HTR-8/SVneo (cell line): Measurements from ENCODE around the gene ESPNL.
"Not testable (repeated sequence)": the region's sequence is repeated elsewhere in the genome, so short reads cannot be mapped to it uniquely, and the experiment has no call there.

Experiments
- DNase-seq: peaks from one replicate; pipeline ENCODE4 v3.0.0; 2011; ENCODE audit warnings: low spot score, mixed read lengths; ENCODE audit not compliant: insufficient read length
- FAIRE-seq: peaks from 2 replicates; lab custom pipeline; 2011; peaks lifted over from hg19 to GRCh38; lab: Jason Lieb, UNC

ESPNL gene

GRCh38 chr2:238113611-238114010 is 13.5 kb downstream of the ESPNL start:
- FAIRE-seq (no peak), DNase-seq (no peak)

- no peak for FAIRE-seq
- no peak for DNase-seq
Observed at GRCh38 chr2:238114331-238114841, 14.2 kb downstream of the ESPNL start.

DNA sequence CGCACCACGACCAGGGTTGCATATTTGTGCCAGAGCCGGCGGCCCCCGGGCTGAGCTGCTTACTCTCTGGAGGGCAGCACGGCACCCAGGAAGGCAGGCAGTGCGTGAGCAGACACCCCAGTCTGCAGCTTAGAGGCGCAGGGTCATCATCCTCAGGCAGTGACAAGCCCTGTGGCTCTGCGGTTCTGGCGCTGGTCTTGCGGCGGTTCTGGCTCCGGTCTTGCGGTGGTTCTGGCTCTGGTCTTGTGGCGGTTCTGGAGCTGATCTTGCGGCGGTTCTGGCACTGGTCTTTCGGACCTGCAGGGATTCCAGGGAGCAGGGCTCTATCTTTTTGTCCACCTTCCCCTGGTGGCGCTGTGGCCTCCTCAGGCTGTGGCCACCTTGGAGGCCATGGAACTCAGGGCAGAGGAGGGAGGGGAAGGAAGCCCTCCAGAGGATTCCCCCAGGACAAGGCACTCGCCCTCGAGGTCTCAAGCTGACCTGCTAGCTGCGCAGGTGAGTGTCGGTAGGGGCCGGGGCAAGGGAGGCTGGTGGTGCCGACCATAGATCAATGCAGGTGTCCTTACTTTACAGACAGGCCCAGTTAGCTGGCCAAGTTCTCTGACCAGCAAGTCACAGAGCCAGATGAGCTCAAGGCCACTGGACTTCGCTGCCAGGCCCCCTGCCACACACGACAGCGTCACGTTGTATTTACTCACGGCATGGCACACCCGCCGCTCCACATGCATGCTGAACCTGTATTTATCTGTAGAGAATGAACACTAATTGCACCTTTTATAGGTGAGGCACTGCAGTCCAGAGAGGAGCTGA is 14.9 kb downstream of the ESPNL start:
- no peak for FAIRE-seq
- DNase-seq: no peak

GRCh38 chr2:238115709-238116108 is 15.6 kb downstream of the ESPNL start:
- not testable (repeated sequence) for DNase-seq, FAIRE-seq

- no peak for DNase-seq
- FAIRE-seq: no peak
Observed at GRCh38 chr2:238116298-238117198, 16.4 kb downstream of the ESPNL start.

DNA sequence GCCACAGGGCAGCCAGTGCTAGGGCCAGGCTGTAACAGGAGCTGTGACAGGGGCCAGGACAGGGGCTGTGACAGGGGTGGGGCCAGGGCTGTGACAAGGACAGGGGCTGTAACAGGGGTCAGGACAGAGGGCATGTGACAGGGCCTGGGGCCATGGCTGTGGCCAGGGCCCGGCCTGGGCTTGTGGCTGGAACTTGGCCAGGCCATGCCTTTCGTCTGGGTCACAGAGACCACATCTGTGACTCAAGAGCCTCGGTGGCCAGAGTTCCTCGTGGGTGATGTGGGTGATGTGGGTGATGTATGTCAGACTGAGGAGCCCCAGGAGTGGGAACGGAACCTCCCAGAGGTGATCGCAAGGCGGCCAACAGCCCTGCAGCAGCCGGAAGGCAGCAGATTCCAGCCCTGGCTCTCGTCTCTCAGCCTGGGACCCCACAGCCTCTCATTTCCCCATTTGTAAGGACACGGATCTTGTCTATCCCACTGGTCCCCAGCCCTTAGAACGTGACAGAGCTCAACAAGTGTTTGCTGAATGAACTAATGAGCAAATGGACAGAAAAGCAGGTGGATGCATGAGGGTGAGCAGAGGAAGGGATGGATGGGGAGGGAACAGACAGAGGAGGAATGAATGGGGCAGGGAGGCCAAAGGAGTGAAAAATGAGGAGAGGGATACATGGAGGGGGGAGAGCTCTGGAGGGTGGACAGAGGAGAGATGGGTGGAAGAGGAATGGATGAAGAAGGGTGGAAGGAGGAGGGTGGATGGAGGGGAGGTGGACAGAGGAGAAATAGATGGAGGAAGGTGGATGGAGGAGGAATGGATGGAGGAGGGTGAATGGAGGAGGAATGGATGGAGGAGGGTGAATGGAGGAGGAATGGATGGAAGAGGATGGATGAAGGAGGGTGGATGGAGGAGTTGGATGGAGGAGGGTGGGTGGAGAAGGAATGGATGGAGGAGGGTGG is 17.3 kb downstream of the ESPNL start:
- FAIRE-seq: no peak
- no peak for DNase-seq

DNA sequence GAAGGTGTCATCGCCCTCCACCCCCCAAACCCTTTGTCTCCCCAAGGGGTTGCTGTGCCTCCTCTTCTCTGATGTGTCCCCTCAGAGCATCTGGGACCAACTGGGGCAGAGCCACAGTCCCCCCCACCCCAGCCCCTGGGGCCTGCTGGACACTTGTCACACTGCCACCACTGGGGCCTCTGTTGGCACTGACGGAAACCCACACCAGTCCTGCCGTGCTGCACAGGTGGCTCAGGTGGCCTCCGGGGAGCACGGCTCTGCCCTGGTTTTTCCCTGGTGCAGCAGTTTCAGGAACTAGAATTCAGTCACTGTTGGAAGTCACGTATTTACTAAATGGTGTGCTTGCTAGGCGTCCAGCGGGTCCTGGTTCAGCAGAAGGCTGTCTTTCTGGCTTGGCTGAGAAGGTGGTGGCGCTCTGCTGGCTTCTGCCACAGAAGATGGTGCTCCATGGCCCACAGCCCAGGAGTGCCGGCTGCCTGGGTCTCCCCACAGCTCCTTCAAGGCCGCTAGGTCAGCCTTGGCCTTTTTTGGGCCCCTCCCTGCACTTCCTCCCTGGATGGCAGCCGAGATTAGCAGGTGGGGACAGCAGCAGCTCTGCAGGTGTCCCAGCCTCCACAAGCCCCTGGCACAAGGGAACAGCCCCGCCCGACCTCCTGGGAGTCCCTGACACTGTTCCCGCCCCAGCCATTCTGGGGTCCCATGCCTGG is 19.8 kb downstream of the ESPNL start:
- FAIRE-seq (no peak), DNase-seq (no peak)

DNA sequence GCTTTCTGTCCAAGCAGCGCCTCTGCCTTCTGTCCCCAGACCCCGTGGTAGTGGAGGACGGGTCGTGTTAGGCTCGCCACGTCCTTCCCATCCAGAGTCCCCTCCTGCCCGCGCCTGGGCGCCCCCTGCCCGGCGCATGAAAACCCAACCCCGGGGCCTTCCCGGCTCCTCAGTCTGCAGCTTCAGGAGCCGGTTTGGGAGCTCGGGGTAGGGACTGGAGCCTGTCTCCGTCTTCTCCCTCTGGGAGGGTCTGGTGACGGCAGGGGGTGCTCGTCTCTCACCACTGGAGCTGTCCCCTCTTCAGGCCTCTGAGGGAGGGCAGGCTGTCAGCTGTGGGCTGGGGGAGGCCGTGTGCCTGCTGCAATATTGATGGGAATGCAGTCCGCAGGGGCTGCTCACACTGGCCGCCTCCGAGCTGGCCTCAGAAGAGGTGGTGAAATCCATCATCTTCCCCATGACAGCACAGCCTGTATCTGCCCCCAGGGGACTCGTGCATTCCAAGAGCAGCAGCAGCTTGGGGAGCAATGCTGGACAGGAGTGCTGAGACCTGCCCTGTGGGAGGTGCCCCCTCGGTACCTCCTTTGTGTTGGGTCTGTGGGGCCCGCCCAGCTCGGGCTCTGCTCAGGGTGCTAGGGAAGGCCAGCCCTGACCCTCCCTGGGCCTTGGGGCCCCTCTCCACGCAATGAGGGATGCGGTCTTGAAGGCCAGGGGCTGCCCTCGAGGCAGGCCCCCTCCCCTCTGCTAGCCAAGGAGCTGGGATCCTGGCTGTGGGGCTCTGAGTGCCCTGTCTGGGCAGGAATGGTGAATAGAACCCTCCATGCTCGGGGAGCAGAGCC is 20.5 kb downstream of the ESPNL start:
- DNase-seq: peak; percentile 31
- no peak for FAIRE-seq

DNA sequence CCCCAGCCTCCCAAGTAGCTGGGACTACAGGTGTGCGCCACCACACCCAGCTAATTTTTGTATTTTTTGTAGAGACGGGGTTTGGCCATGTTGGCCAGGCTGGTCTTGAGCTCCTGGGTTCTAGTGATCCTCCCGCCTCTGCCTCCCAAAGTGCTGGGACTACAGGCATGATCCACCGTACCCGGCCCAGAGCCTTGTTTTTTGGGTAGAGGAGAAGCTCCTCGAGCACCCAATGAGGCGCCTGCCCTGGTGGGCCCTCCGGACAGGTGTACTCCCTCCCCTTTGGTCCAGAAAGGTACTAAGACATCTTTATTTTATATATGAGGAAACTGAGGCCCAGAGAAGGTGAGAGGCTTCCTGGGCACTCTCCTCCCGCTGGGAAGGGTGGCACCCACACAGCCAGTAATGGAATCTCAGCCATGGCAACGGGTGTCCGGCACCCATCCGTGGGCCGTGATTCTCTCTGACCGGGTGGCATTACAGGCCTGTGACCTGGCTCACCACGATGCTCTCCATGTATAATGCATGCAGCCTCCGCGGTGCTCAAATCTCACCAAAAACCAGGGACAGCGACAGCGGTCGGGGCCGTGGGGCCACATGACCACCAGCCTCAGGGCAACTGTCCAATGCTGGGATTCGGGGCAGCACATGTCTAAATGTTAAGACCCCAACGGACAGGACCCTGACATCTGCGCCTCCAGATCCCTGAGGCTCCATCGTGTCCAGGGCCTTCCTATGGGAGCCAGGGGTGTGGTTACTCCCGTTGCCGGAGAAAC is 21.6 kb downstream of the ESPNL start:
- no peak for FAIRE-seq

DNA sequence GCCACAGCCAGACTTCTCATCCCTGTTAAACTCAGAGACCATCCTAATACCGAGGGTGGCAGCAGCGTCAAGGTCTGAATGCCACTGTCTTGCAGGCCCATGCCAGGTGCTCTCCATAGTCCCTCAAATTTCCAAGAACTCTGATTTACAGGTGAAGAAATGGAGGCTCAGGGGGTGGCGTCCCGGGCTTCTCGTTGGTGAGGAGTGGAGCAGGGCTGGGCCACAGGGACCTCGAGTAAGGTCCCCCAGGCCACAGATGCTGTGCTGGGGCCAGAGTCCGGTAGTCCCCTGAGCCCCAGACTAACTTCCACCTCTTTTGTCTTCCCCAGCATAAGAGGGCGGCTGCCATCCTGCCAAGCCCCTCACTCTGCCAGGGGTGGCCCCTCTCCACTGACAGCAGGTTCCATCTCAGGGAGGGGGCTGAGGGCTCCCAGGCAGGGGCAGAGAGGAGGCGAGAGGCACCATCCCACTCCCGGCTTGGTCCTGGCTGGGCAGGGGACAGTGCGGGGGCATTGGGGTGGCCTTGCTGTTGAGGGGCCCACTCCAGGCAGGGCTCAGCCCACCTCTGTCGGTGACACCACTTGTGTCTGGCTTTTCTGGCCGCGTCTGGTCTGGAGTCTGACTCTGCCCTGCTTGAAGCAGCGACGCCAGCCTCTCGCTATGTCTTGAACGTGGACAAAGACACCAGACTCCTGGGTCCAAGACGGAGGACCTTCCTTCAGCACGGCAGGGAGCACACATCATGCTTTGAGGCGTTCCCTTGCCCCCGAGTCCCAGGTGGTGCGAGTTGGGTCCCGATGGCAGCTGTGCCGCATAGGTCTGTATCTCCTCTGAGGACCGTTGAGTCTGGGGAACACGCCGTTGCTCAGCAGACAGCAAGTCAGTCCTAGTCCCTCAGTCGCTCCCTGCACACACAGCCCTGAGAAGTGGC is 22.4 kb downstream of the ESPNL start:
- DNase-seq (no peak), FAIRE-seq (no peak)

More for the DNA sequence above, 21.6 kb downstream of the ESPNL start:
- DNase-seq: no peak

DNA sequence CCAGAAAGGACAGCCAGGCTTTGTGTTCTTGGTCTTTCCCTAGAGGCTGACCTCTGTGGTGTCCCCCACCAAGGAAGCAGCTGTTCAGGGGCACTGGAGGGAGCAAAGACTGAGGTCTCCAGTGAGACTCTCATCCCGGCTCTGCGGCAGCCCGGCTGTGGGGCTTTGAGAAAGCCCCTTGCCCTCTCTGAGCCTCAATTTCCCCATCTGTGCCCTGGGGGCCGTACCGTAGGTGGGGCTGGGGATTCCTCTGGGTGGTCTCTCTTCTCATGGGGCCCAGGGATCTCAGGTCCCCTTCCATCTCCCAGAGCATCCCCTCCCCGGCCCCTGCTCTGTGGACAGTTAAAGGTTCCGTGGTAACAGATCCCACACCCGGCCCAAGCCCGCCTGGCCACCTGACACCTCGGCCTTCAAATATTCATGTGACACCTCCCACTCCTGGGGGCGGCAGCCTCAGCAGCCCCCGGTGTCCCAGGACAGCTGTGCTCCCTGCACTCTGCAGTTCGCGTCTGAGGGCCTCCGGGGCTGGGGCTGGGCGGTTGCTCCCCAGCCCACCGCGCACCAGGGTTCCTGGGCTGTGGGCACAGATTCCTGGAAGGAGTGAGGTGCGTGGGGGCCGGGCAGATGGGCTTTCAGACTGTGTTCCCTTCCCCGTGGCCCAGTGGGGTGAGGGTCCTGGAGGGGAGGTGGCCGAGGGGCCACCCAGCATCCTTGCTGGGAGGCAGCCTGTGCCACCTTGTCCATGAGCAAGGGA is 23.3 kb downstream of the ESPNL start:
- no peak for FAIRE-seq
- DNase-seq: no peak

DNA sequence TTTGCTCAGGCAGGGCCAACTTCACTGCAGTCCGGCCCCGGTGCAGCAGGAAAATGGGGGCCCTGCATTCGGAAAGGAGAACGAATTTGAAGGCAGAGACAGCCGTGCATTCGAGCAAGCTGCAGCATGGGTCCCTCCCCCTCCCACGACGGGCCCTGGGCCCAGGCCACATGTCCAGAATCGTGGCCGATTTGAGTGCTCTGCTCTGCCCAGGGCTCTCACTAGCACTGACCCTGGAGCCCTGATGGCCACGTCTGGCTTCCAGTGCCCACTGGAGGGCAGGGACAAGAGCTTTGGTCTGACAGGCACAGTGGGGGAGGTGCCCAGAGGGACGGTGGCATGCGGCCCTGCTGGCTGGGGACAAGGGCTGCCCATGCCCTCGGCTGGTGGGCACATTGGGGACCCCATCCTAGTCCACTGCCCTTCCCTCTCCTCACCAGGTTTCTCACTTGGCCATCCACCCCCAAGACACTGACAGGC is 23.9 kb downstream of the ESPNL start:
- no peak for FAIRE-seq
- DNase-seq: no peak

DNA sequence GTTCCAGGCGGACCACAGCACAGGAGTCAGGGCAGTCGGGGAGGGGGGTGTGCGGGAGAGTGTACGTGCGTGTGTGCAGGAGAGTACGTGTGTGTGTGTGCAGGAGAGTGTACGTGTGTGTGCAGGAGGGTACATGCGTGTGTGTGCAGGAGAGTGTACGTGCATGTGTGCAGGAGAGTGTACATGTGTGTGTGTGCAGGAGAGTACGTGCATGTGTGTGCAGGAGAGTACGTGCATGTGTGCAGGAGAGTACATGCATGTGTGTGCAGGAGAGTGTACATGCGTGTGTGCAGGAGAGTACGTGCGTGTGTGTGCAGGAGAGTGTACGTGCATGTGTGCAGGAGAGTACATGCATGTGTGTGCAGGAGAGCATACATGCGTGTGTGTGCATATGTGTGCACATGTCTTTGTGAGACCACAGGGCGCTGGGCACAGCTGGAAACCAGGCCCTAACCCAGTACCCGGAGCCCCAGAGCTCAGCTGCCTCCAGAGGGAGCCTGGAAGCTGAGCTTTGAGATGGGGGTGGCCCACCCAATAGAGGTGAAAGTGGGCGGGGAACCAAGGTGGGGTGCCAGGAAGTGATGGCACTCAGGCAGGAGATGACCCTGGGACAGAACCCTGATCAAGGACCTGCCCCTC is 24.5 kb downstream of the ESPNL start:
- FAIRE-seq: peak; percentile 96

DNA sequence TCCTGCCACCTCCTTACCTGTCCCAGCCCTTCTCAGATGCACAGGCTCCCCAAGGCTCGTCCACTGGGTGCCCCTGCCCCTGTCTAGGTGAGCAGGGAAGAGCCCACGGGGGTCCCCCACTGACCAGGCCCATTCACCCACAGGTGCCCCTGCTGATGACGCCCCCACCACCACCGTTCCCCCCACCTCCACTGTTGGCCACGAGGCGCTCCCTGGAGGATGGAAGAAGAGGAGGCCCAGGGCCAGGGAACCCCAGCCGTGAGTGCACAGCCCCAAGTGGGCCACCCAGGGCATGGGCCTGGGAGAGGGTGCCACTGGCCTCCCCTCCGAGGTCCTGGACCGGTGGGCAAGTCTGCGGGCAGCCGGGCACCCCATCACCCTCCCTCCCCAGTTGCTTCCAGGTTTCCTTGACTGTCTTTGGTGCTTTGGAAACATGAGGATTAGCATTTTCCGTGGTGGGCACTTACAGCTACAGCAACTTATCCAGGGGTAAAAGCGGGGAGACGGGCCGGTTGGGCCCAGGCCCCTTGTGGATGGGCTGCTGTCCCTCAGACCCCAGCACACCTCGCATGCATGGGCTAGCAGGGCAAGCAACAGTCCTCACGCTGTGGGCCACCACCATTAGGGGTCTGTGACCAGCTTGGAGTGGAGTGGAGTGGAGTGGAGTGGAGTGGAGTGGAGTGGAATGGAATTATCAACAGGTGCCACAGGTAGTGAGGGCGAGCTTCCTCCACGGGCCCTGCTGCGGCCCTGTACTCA is 25.2 kb downstream of the ESPNL start:
- no peak for DNase-seq
- FAIRE-seq: no peak

More for the DNA sequence above, 24.5 kb downstream of the ESPNL start:
- no peak for DNase-seq

GRCh38 chr2:238126338-238126737 is 26.2 kb downstream of the ESPNL start:
- DNase-seq (no peak), FAIRE-seq (no peak)
